Measurements from ENCODE around the gene ITM2B. TPM values are rescaled to one million over a fixed set of nuclear protein-coding genes. Genes with fewer than 3 reads are reported as not detected.

The ITM2B gene
- total RNA-seq, 2 experiments from 2014 or later: 305 to 323 TPM

- H3K4me1 ChIP-seq (ENCODE audit: insufficient read depth, low read length): no peaks in the 10 kb centered on the region
- CTCF ChIA-PET: interaction anchor here (0.5 to 0.9 kb wide), 2 partner anchors 142 to 301 kb away, joined by 3 read pairs; no protein-coding TSS in a partner anchor
- no peak for ATAC-seq (ENCODE audit: poor library complexity)
- intact Hi-C loops (cut with DNase I, micrococcal nuclease): no loop called here
- no peaks in the 10 kb centered on the region for H3K9me3 Mint-ChIP-seq
- no peak overlapping the region for H3K4me3 ChIP-seq (ENCODE audit: low read length)
- POLR2A ChIA-PET: no interaction called here
- no peaks in the 10 kb centered on the region for H3K4me1 Mint-ChIP-seq (ENCODE audit: low read depth)
- H3K9me3 ChIP-seq (ENCODE audit: control insufficient read depth in 1 of 2, insufficient read depth in 1 of 2, low read length in 2 of 2): no peaks in the 10 kb centered on the region
- H3K4me3 Mint-ChIP-seq: no peak overlapping the region
- no peaks in the 10 kb centered on the region for H3K36me3 ChIP-seq (ENCODE audit: insufficient read depth, low read length)
- H3K27me3 Mint-ChIP-seq: no peaks in the 10 kb centered on the region
- H3K27ac Mint-ChIP-seq: no peak overlapping the region
- no peaks in the 10 kb centered on the region for H3K27me3 ChIP-seq (ENCODE audit: control insufficient read depth in 1 of 2, insufficient read depth in 2 of 2, low read length in 2 of 2)
- no peak for TF ChIP-seq CTCF (IDR thresholded peaks at IDR 0.05)
- no peak overlapping the region for H3K27ac ChIP-seq (ENCODE audit: low read depth in 1 of 2, low read length in 2 of 2)
- H3K36me3 Mint-ChIP-seq (ENCODE audit: low read depth): no peaks in the 10 kb centered on the region
- DNase-seq: no peak
Observed at GRCh38 chr13:48278806-48279205, 45.8 kb downstream of the ITM2B start.

GRCh38 chr13:48281556-48281955 is 48.5 kb downstream of the ITM2B start:
- H3K9me3 Mint-ChIP-seq: no peaks in the 10 kb centered on the region
- DNase-seq: peak in 3 of 14 experiments; percentile 12 to 17 (median 13)
- POLR2A ChIA-PET: no interaction called here
- intact Hi-C loops (cut with DNase I, micrococcal nuclease): no loop called here
- ATAC-seq (ENCODE audit: poor library complexity): no peak
- CTCF ChIA-PET: no interaction called here
- no peak overlapping the region for H3K27ac ChIP-seq (ENCODE audit: low read depth in 1 of 2, low read length in 2 of 2)
- no peaks in the 10 kb centered on the region for H3K27me3 ChIP-seq (ENCODE audit: control insufficient read depth in 1 of 2, insufficient read depth in 2 of 2, low read length in 2 of 2)
- no peaks in the 10 kb centered on the region for H3K9me3 ChIP-seq (ENCODE audit: control insufficient read depth in 1 of 2, insufficient read depth in 1 of 2, low read length in 2 of 2)
- no peak overlapping the region for H3K27ac Mint-ChIP-seq
- TF ChIP-seq CTCF (IDR thresholded peaks at IDR 0.05): no peak
- no peaks in the 10 kb centered on the region for H3K36me3 ChIP-seq (ENCODE audit: insufficient read depth, low read length)
- H3K4me1 ChIP-seq (ENCODE audit: insufficient read depth, low read length): no peaks in the 10 kb centered on the region
- H3K4me3 Mint-ChIP-seq: no peak overlapping the region
- no peaks in the 10 kb centered on the region for H3K27me3 Mint-ChIP-seq
- H3K4me1 Mint-ChIP-seq (ENCODE audit: low read depth): no peaks in the 10 kb centered on the region
- no peak overlapping the region for H3K4me3 ChIP-seq (ENCODE audit: low read length)
- H3K36me3 Mint-ChIP-seq (ENCODE audit: low read depth): no peaks in the 10 kb centered on the region

- Mint-ChIP-seq H3K27ac (no peak overlapping the region), H3K4me3 (no peak overlapping the region), H3K9me3 (no peaks in the 10 kb centered on the region), H3K4me1 (ENCODE audit: low read depth) (no peaks in the 10 kb centered on the region), H3K36me3 (ENCODE audit: low read depth) (no peaks in the 10 kb centered on the region), H3K27me3 (peaks cover 20% of the 10 kb centered on the region)
- intact Hi-C loops (cut with DNase I, micrococcal nuclease): no loop called here
- DNase-seq (no peak), ATAC-seq (ENCODE audit: poor library complexity) (no peak)
- H3K36me3 ChIP-seq (ENCODE audit: insufficient read depth, low read length): no peaks in the 10 kb centered on the region
- H3K9me3 ChIP-seq (ENCODE audit: control insufficient read depth in 1 of 2, insufficient read depth in 1 of 2, low read length in 2 of 2): no peaks in the 10 kb centered on the region
- TF ChIP-seq CTCF (IDR thresholded peaks at IDR 0.05): no peak
- no peaks in the 10 kb centered on the region for H3K27me3 ChIP-seq (ENCODE audit: control insufficient read depth in 1 of 2, insufficient read depth in 2 of 2, low read length in 2 of 2)
- ChIA-PET CTCF (no interaction called here), POLR2A (no interaction called here)
- no peak overlapping the region for H3K4me3 ChIP-seq (ENCODE audit: low read length)
- H3K4me1 ChIP-seq (ENCODE audit: insufficient read depth, low read length): no peaks in the 10 kb centered on the region
- no peak overlapping the region for H3K27ac ChIP-seq (ENCODE audit: low read depth in 1 of 2, low read length in 2 of 2)
Observed at GRCh38 chr13:48291730-48292129, 58.7 kb downstream of the ITM2B start.

Measured in CD4-positive, alpha-beta T cell (primary cell).